Heart left ventricle (tissue), 13 donors: ENCODE results near the gene IFNLR1.

ENCODE experiments used
- POLR2A ChIP-seq, 2 donors: fragments of 450-650 bp; IDR thresholded peaks; one replicate each; pipeline ENCODE4 v1.6.1; 2017; ENCODE audit warnings: antibody characterized with exemption in 2 of 2, mild to moderate bottlenecking in 2 of 2, moderate library complexity in 2 of 2
- TF ChIP-seq, protein P1 (sequence below), 12 donors: fragments of 200-600 bp; sonication (generic) in 4 of 12; IDR thresholded peaks; one replicate each; pipeline versions ENCODE4 v1.5.0 to v1.8.0; 2018 to 2022; ENCODE audit warnings: antibody characterized with exemption in 12 of 12, mild to moderate bottlenecking in 5 of 12
- donor health status: ischemic (EF 13 %, LVEDD 7.1; RV severe dilation, severe dysfunction).
- donor health status: DM: no; HTN: yes; CAD: no.
- donor health status: DM: no; HTN: no; CAD: no.
- donor health status: ischemic (EF 25% LVEDD 6.9; RV normal size, moderate dysfunction).
- donor health status: ischemic (EF 25% LVEDD 5.7; RV mildly dilated, moderate dysfunction).
- donor health status: ischemic (EF 35%, LVEDD 5.7; RV mildly dilated, moderate dysfunction).
- donor health status: nonischemic (EF 11% LVEDD 7.7; RV severe dilation, severe dysfunction).
- donor health status: DM: yes; HTN: yes; CAD: no.
- donor health status: PGD.
- donor health status: ischemic (EF 29% LVEDD 5.4; RV normal size, mild dysfunction).
- donor health status: nonischemic (EF 23%, LVEDD 6.1; RV moderate dilation, normal function).

DNA sequence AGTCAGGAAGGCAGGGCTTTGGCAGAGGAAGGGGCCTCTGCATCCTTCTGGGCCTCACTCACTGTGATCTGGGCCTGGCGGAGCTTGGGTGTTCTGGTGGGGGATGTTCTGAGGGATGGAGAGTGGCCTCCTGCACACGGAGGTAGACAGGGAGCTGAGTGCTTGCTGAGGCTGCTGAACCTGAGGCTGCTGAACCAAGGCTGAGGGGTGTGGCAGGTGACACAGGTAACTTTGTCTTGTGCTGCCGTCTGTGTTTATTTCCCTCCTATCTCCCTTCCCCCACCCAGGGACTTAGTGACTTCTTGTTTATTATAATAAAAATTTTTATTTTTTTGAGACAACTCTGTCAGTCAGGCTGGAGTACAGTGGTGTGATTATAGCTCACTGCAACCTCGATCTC is 37.7 kb upstream of the IFNLR1 start:
- TF ChIP-seq POLR2A (IDR thresholded peaks at IDR 0.05): no peak
- TF ChIP-seq, protein P1, sequence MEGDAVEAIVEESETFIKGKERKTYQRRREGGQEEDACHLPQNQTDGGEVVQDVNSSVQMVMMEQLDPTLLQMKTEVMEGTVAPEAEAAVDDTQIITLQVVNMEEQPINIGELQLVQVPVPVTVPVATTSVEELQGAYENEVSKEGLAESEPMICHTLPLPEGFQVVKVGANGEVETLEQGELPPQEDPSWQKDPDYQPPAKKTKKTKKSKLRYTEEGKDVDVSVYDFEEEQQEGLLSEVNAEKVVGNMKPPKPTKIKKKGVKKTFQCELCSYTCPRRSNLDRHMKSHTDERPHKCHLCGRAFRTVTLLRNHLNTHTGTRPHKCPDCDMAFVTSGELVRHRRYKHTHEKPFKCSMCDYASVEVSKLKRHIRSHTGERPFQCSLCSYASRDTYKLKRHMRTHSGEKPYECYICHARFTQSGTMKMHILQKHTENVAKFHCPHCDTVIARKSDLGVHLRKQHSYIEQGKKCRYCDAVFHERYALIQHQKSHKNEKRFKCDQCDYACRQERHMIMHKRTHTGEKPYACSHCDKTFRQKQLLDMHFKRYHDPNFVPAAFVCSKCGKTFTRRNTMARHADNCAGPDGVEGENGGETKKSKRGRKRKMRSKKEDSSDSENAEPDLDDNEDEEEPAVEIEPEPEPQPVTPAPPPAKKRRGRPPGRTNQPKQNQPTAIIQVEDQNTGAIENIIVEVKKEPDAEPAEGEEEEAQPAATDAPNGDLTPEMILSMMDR (IDR thresholded peaks at IDR 0.05): no peak
